GM19193 (cell line): Measurements from ENCODE around the gene BCL2.

Experiments
- POLR2A ChIP-seq: IDR thresholded peaks from 4 replicates; pipeline ENCODE4 v1.6.1; 2011; ENCODE audit not compliant: insufficient read depth, insufficient read length; ENCODE audit errors: extremely low read depth

BCL2 gene

DNA sequence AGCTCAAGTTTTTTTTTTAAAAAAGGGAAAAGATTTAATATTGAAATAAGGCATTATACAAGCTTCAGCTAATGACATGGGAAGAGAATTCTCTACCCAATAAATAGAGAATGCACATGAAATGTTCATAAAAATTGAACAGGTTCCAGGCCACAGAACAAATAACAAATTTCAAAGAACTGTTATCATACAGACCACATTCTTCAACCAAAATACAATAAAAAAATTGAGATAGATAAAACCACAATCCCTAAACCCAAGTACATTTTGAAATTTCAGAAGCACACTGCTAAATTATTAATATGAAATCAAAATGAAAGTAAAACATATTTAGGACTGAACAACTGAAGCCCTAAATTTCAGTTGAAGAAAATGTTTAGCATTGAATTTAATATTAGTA, 89.6 kb downstream of the BCL2 start:
- TF ChIP-seq POLR2A = no peak

- no peak for TF ChIP-seq POLR2A
Observed at GRCh38 chr18:63225434-63225833, 94.1 kb downstream of the BCL2 start.

DNA sequence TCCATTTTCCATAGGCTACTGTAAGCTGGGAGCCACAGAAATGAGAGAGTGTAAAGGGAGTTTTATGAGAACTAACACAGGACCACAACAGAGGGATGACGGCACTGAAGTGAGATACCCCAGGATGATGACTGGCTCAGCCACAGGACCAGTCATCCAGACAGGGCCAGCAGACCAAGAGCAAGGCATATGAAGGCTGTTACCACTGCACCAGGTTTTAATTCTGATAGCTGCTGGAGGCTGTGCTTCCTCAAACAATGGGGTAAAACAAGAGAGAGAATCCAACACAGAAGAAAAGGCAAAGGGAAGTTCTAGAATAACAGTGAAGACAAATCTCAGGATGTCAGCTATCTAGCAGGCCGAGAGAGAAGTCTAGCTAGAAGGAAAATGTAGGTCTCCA, 94.9 kb downstream of the BCL2 start:
- TF ChIP-seq POLR2A = no peak

DNA sequence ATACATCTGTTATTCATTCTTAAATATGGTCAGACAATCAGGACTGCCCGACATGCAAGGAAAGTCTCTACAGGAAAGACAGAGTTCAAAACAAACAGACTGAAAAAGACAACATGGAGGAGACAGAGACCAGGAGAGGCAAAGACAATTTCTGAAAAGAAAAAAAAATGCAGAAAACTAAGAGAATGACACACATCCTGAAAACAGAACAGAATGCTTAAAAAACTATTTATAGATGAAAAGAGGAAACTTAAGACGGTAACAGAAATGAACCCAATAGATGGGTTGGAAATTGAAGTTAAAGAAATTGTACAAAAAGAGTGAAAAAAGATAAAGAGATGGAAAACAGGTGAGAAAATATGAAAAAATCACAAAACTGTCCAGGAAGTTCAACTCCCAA, 95.7 kb downstream of the BCL2 start:
- TF ChIP-seq POLR2A = no peak

GRCh38 chr18:63220903-63221302, 98.7 kb downstream of the BCL2 start:
- TF ChIP-seq POLR2A = no peak

- TF ChIP-seq POLR2A = no peak
Observed at GRCh38 chr18:63218472-63218871, 101.1 kb downstream of the BCL2 start.

GRCh38 chr18:63216516-63217311, 102.9 kb downstream of the BCL2 start:
- no peak for TF ChIP-seq POLR2A

GRCh38 chr18:63213936-63214671, 105.5 kb downstream of the BCL2 start:
- TF ChIP-seq POLR2A = peak; percentile 24

DNA sequence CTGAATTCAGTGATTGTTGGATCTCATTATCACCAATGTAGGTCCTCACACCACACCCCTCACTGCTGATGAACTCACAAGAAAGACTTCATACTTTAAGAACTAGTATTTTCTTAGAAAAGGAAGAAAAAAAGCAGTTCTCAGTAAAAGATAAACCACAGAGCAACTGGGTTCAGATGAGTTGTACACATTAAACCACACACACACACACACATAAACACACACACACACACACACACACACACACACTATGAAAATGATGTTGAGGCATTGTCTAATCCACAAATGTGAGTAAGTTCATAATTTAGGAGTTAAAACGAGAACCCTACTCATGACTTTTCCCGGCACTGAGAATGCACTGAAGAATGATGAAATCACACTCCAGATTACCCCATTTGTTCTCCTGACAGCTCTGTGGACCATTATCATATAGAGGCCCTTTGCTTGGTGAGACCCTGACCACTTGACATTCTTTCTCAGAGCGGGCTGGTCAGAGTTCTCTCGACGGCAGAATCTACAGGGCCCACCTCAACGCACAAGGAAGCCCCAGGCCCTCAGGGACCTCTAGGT, 106.2 kb downstream of the BCL2 start:
- no peak for TF ChIP-seq POLR2A

- no peak for TF ChIP-seq POLR2A
Observed at GRCh38 chr18:63210521-63210920, 109.0 kb downstream of the BCL2 start.

DNA sequence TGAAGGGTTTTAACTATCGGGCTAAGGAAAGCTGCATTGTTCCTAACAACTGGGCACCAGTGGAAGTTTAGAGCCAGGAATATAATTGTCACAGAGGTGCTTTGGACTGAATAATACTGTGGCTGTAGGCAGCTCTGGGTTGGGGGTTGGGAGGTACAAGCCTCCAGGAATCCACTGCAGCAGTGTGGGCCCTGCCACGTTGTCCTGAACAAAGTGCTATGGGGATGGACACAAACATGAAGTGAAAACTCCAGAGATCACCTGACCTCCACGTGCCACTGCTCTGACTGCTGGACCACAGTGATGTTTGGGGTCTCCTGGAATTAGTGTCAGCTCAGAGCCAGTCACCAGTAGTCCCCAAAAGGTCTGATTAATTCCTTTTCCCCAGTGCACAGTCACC, 110.9 kb downstream of the BCL2 start:
- peak; percentile 39 for TF ChIP-seq POLR2A

DNA sequence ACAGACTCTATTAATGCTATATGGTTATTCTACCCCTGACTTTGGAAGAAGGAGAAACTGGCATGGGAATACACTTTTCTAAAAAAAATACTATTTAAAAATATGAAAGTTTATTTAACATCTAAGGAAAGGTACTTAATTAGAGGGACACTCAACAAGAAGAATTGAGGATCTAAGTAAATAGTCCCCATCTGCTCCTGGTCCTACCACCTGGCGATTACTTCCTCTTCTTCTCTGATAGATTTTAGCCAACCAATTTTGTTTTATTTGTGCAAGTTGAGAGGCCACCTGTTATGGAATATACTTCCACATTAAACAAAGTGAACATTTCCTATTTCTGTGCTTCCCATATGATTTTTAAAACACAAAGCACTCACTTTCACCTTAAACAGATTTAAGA, 111.7 kb downstream of the BCL2 start:
- TF ChIP-seq POLR2A = no peak

GRCh38 chr18:63207143-63207790, 112.3 kb downstream of the BCL2 start:
- TF ChIP-seq POLR2A = peak; percentile 52

DNA sequence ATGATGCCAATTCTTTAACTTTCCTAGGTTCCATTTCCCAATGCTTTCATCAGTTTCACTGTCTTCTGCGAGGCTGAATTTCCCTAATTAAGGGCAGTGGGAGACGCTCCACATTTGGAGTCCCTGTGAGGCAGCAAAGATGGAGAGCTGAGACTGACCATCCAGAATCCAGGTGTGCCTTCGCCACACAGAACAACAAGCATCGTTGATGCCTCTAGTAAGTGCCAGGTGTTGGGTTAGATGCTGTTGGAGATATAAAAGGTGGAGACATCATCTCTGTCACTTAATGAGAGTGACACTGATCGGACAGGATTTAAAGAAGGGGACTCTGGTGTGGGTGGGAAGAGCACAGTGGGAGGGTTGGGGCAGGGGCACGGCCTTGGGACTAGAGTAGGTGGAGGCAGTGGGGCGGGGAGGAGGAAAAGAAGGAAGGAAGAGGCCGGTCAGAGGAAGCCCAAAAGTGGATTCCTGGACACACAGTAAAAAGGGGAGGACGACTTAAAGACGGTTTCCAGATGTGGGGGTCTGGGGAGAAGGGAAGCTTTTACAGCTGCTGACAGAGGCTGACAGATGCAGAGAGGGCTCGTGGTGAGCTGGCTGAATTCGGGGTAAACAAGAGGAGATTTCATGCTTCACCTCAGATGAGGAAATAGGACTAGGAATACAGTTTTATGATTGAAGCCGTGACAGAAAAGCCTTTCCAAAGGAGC, 113.0 kb downstream of the BCL2 start:
- TF ChIP-seq POLR2A = no peak

DNA sequence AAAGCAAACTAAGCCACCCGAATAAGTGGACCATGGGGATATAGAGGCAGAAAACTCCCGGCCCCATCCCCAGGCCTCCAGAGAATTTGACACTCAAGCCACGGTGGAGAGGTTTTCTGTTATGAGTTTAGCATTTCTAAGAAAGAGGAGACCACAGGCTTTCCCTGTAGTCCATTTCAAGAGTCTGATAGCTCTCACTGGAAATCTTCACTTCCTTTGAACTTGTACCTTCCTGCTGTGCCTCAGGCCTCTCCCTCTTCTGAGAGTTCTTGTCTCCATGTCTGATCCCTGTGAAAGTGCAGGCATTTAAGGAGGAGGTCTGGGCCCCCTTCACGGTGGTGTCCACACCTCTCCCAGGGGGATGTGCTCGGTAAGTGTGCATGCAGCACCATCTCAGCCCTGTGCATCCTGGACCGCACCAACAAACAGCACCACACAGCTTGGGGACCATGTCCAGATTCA, 113.7 kb downstream of the BCL2 start:
- TF ChIP-seq POLR2A = no peak
